ENCODE measurements around the gene LCN15. TPM values are rescaled to one million over a fixed set of nuclear protein-coding genes. Genes with fewer than 3 reads are reported as not detected.

LCN15 gene
- total RNA-seq, 3 donors from 2014 or later, result not detected

DNA sequence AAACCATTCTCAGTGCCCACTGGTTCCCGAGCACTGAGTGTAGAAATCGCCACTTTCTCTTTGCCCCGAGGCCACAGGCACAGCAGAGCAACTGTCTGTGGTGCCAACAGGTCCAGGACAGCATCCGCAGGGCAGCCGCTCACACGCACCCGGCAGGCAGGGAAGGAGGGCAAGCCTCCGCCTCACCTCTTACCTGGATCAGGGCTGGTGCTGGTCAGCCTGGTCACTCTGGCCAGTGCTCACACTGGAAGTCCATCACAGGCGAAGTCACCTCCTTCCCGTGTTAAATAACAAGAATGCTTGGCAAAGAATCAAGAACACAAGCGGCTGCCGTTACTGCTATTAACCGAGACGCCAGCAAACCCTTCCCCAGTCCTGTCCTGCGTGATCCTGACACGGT is 38.2 kb downstream of the LCN15 start:
- intact Hi-C loops (cut with DNase I; ENCODE audit: low total_unique reads), result no loop called here
- Histone ChIP-seq H3K36me3 (peaks cover 13% of the 10 kb centered on the region), H3K9me3 (no peaks in the 10 kb centered on the region), H3K27me3 (no peaks in the 10 kb centered on the region), H3K4me1 (peaks cover 3 to 14% of the 10 kb centered on the region in 2 donors), H3K4me3 (peak overlapping the region; percentile 75 to 86 (median 81)), H3K27ac (peak overlapping the region in 1 of 2 donors; percentile 30)
- no peak for DNase-seq (ENCODE audit: low spot score in 2 of 2)
- no peak for TF ChIP-seq POLR2A (IDR thresholded peaks at IDR 0.05)
- TF ChIP-seq, protein P1, sequence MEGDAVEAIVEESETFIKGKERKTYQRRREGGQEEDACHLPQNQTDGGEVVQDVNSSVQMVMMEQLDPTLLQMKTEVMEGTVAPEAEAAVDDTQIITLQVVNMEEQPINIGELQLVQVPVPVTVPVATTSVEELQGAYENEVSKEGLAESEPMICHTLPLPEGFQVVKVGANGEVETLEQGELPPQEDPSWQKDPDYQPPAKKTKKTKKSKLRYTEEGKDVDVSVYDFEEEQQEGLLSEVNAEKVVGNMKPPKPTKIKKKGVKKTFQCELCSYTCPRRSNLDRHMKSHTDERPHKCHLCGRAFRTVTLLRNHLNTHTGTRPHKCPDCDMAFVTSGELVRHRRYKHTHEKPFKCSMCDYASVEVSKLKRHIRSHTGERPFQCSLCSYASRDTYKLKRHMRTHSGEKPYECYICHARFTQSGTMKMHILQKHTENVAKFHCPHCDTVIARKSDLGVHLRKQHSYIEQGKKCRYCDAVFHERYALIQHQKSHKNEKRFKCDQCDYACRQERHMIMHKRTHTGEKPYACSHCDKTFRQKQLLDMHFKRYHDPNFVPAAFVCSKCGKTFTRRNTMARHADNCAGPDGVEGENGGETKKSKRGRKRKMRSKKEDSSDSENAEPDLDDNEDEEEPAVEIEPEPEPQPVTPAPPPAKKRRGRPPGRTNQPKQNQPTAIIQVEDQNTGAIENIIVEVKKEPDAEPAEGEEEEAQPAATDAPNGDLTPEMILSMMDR (IDR thresholded peaks at IDR 0.05), result no peak
- TF ChIP-seq POLR2AphosphoS5 (IDR thresholded peaks at IDR 0.05), result no peak

DNA sequence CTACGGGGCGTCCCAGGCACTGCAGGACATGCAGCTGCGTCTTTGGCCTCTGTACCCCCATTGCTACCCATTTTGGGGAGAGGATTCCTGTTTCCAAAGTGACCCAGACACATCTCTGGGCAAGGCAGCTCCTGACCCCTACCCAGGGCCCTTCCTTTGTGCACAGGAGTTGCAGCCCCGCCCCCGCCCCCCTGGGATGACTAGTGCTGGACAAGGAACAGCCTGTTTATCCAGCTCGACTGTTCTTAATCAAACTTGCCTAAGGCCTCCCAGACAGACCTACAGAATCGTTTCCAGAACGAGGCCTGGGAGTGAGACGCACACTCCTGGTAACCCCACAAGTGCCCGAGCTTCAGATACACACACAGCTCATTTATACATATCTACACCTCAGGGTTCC is 38.7 kb downstream of the LCN15 start:
- no peak for TF ChIP-seq POLR2AphosphoS5 (IDR thresholded peaks at IDR 0.05)
- TF ChIP-seq POLR2A (IDR thresholded peaks at IDR 0.05), result no peak
- TF ChIP-seq, protein P1 (IDR thresholded peaks at IDR 0.05), result no peak
- intact Hi-C loops (cut with DNase I; ENCODE audit: low total_unique reads), result no loop called here
- peaks cover 13% of the 10 kb centered on the region for H3K36me3 ChIP-seq
- peak overlapping the region in 1 of 2 donors; percentile 30 for H3K27ac ChIP-seq
- peaks cover 3 to 14% of the 10 kb centered on the region in 2 donors for H3K4me1 ChIP-seq
- no peaks in the 10 kb centered on the region for H3K27me3 ChIP-seq
- peak overlapping the region in 2 of 3 donors; percentile 75 to 81 for H3K4me3 ChIP-seq
- H3K9me3 ChIP-seq, result no peaks in the 10 kb centered on the region
- no peak for DNase-seq (ENCODE audit: low spot score in 2 of 2)

DNA sequence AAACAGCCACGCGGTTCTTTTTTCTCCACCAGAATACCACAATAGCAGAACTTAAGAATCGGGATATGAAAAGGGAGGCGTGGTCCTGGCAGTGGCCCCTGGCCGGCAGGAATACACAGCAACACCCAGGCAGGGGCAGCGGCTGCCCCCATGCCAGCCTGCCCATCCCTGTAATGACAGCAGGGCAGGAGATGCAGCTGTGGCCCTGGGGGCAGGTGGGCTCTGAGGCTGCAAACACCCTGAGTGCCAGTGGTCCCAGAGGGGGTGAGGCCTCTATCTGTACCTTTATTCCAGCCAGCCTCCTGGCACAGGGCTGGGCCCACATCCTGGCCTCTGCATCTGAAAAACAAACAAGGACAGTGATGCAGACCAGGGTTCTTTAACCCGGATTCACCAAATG is 39.5 kb downstream of the LCN15 start:
- peaks cover 3 to 14% of the 10 kb centered on the region in 2 donors for H3K4me1 ChIP-seq
- H3K27me3 ChIP-seq, result no peaks in the 10 kb centered on the region
- H3K27ac ChIP-seq, result no peak overlapping the region
- no peak for DNase-seq (ENCODE audit: low spot score in 2 of 2)
- TF ChIP-seq POLR2AphosphoS5 (IDR thresholded peaks at IDR 0.05) (no peak), POLR2A (IDR thresholded peaks at IDR 0.05) (no peak)
- TF ChIP-seq, protein P1 (IDR thresholded peaks at IDR 0.05), result no peak
- peaks cover 13% of the 10 kb centered on the region for H3K36me3 ChIP-seq
- H3K9me3 ChIP-seq, result no peaks in the 10 kb centered on the region
- no peak overlapping the region for H3K4me3 ChIP-seq
- intact Hi-C loops (cut with DNase I; ENCODE audit: low total_unique reads), result no loop called here

DNA sequence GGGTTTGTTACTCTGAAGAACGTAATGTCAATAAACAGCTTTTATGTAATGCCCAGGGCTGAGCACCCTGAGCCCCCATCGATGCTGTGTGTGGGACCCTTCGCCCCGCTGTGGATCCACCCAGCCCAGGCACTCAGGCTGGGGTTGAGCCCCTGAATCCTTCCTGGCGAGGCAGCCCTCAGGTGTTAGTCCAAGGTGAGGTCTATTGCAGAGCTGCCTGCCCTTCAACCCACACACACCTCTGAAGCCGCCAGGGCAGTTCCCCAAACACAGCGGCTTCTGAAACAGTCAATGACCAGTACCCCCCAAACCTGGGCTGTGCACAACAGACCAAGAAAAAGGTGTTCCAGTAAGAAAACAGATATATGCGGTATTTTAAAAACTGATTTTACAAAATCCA is 40.3 kb downstream of the LCN15 start:
- H3K27ac ChIP-seq, result no peak overlapping the region
- intact Hi-C loops (cut with DNase I; ENCODE audit: low total_unique reads), result no loop called here
- no peak overlapping the region for H3K4me3 ChIP-seq
- H3K4me1 ChIP-seq, result peaks cover 2 to 14% of the 10 kb centered on the region in 2 donors
- TF ChIP-seq, protein P1 (IDR thresholded peaks at IDR 0.05), result no peak
- TF ChIP-seq POLR2A (IDR thresholded peaks at IDR 0.05) (no peak), POLR2AphosphoS5 (IDR thresholded peaks at IDR 0.05) (no peak)
- H3K9me3 ChIP-seq, result no peaks in the 10 kb centered on the region
- DNase-seq (ENCODE audit: low spot score in 2 of 2), result no peak
- peaks cover 13% of the 10 kb centered on the region for H3K36me3 ChIP-seq
- no peaks in the 10 kb centered on the region for H3K27me3 ChIP-seq

DNA sequence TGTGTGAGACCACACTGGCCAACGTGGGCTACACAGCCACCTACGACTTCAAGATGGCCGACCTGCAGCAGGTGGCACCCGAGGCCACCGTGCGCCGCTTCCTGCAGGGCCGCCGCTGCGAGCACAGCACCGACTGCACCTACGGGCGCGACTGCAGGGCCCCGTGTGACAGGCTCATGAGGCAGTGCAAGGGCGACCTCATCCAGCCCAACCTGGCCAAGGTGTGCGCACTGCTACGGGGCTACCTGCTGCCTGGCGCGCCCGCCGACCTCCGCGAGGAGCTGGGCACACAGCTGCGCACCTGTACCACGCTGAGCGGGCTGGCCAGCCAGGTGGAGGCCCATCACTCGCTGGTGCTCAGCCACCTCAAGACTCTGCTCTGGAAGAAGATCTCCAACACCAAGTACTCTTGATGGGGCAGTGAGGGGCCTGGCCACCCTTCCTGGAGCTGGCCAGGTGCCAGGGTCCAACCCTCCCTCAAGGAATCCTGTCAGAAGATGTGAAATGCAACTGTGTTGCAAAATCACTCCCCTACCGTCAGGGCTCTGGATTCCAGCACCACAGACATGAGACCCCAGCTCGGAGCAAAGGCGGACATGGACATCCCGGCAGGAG is 40.8 kb downstream of the LCN15 start:
- H3K4me1 ChIP-seq, result peaks cover 0 to 14% of the 10 kb centered on the region in 2 donors

More for the DNA sequence above, 40.8 kb downstream of the LCN15 start:
- H3K36me3 ChIP-seq, result peaks cover 13% of the 10 kb centered on the region
- H3K4me3 ChIP-seq, result no peak overlapping the region
- H3K9me3 ChIP-seq, result no peaks in the 10 kb centered on the region
- intact Hi-C loops (cut with DNase I; ENCODE audit: low total_unique reads), result no loop called here
- no peak overlapping the region for H3K27ac ChIP-seq
- TF ChIP-seq, protein P1 (IDR thresholded peaks at IDR 0.05), result no peak
- TF ChIP-seq POLR2AphosphoS5 (IDR thresholded peaks at IDR 0.05) (no peak), POLR2A (IDR thresholded peaks at IDR 0.05) (no peak)
- no peaks in the 10 kb centered on the region for H3K27me3 ChIP-seq
- no peak for DNase-seq (ENCODE audit: low spot score in 2 of 2)

Data from breast epithelium (tissue), 4 donors.